ENCODE measurements around the gene SORT1. TPM values are rescaled to one million over a fixed set of nuclear protein-coding genes. Genes with fewer than 3 reads are reported as not detected.
A peak's percentile ranks its signal among the peaks of the same experiment; 100 is the strongest.

The SORT1 gene
- total and polyA plus RNA-seq, 4 donors = 30.1 to 78.6 (median 62.2) TPM

GRCh38 chr1:109282497-109282951, 115.2 kb downstream of the SORT1 start:
- H3K27me3 ChIP-seq (ENCODE audit: control insufficient read depth, insufficient read depth, low read length) = no peaks in the 10 kb centered on the region
- 3% methylated on average over 10 of the region's 10 CpGs for WGBS (ENCODE audit: insufficient coverage)
- H3K27ac ChIP-seq (ENCODE audit: low read depth, low read length) = peak overlapping the region; percentile 96
- peak overlapping the region; percentile 59 for H3K4me3 ChIP-seq (ENCODE audit: low read depth, low read length)
- H3K36me3 ChIP-seq (ENCODE audit: control insufficient read depth, insufficient read depth, low read length) = peaks cover 16% of the 10 kb centered on the region
- DNase-seq (ENCODE audit: low read depth in 4 of 6, low spot score in 6 of 6) = no peak
- H3K4me1 ChIP-seq (ENCODE audit: control insufficient read depth, insufficient read depth, low read length) = peaks cover 47% of the 10 kb centered on the region
- no peaks in the 10 kb centered on the region for H3K9me3 ChIP-seq (ENCODE audit: control insufficient read depth, insufficient read depth, low read length)

- Histone ChIP-seq H3K36me3 (ENCODE audit: control insufficient read depth, insufficient read depth, low read length) (peaks cover 16% of the 10 kb centered on the region), H3K9me3 (ENCODE audit: control insufficient read depth, insufficient read depth, low read length) (no peaks in the 10 kb centered on the region), H3K4me1 (ENCODE audit: control insufficient read depth, insufficient read depth, low read length) (peaks cover 52% of the 10 kb centered on the region), H3K4me3 (ENCODE audit: low read depth, low read length) (peak overlapping the region; percentile 59), H3K27ac (ENCODE audit: low read depth, low read length) (peak overlapping the region; percentile 96), H3K27me3 (ENCODE audit: control insufficient read depth, insufficient read depth, low read length) (no peaks in the 10 kb centered on the region)
- peak in 1 of 6 donors; percentile 27 for DNase-seq (ENCODE audit: low read depth in 4 of 6, low spot score in 6 of 6)
- 32% methylated on average over 21 of the region's 28 CpGs for WGBS (ENCODE audit: insufficient coverage)
These were observed 115.8 kb downstream of the SORT1 start for GRCh38 chr1:109281680-109282496.

GRCh38 chr1:109280862-109281261, 116.9 kb downstream of the SORT1 start:
- no peak for DNase-seq (ENCODE audit: low read depth in 4 of 6, low spot score in 6 of 6)
- WGBS (ENCODE audit: insufficient coverage) = 89% methylated on average over 3 of the region's 12 CpGs
- Histone ChIP-seq H3K36me3 (ENCODE audit: control insufficient read depth, insufficient read depth, low read length) (peaks cover 17% of the 10 kb centered on the region), H3K4me1 (ENCODE audit: control insufficient read depth, insufficient read depth, low read length) (peaks cover 53% of the 10 kb centered on the region), H3K9me3 (ENCODE audit: control insufficient read depth, insufficient read depth, low read length) (no peaks in the 10 kb centered on the region), H3K27me3 (ENCODE audit: control insufficient read depth, insufficient read depth, low read length) (no peaks in the 10 kb centered on the region), H3K4me3 (ENCODE audit: low read depth, low read length) (no peak overlapping the region), H3K27ac (ENCODE audit: low read depth, low read length) (no peak overlapping the region)

- H3K4me1 ChIP-seq (ENCODE audit: control insufficient read depth, insufficient read depth, low read length) = peaks cover 60% of the 10 kb centered on the region
- H3K27me3 ChIP-seq (ENCODE audit: control insufficient read depth, insufficient read depth, low read length) = no peaks in the 10 kb centered on the region
- no peak overlapping the region for H3K4me3 ChIP-seq (ENCODE audit: low read depth, low read length)
- H3K9me3 ChIP-seq (ENCODE audit: control insufficient read depth, insufficient read depth, low read length) = no peaks in the 10 kb centered on the region
- peaks cover 26% of the 10 kb centered on the region for H3K36me3 ChIP-seq (ENCODE audit: control insufficient read depth, insufficient read depth, low read length)
- WGBS (ENCODE audit: insufficient coverage) = 92% methylated on average over 4 of the region's 5 CpGs
- no peak for DNase-seq (ENCODE audit: low read depth in 4 of 6, low spot score in 6 of 6)
- no peak overlapping the region for H3K27ac ChIP-seq (ENCODE audit: low read depth, low read length)
These were observed 118.0 kb downstream of the SORT1 start for GRCh38 chr1:109279615-109280278.

GRCh38 chr1:109277434-109278204, 120.1 kb downstream of the SORT1 start:
- H3K27ac ChIP-seq (ENCODE audit: low read depth, low read length) = peak overlapping the region; percentile 54
- peaks cover 50% of the 10 kb centered on the region for H3K4me1 ChIP-seq (ENCODE audit: control insufficient read depth, insufficient read depth, low read length)
- H3K9me3 ChIP-seq (ENCODE audit: control insufficient read depth, insufficient read depth, low read length) = no peaks in the 10 kb centered on the region
- DNase-seq (ENCODE audit: low read depth in 4 of 6, low spot score in 6 of 6) = peak in 2 of 6 donors; percentile 83 to 88
- 50% methylated on average over 5 of the region's 7 CpGs for WGBS (ENCODE audit: insufficient coverage)
- H3K36me3 ChIP-seq (ENCODE audit: control insufficient read depth, insufficient read depth, low read length) = peaks cover 47% of the 10 kb centered on the region
- H3K27me3 ChIP-seq (ENCODE audit: control insufficient read depth, insufficient read depth, low read length) = no peaks in the 10 kb centered on the region
- no peak overlapping the region for H3K4me3 ChIP-seq (ENCODE audit: low read depth, low read length)

- DNase-seq (ENCODE audit: low read depth in 4 of 6, low spot score in 6 of 6) = no peak
- H3K27ac ChIP-seq (ENCODE audit: low read depth, low read length) = no peak overlapping the region
- no peaks in the 10 kb centered on the region for H3K9me3 ChIP-seq (ENCODE audit: control insufficient read depth, insufficient read depth, low read length)
- H3K36me3 ChIP-seq (ENCODE audit: control insufficient read depth, insufficient read depth, low read length) = peaks cover 62% of the 10 kb centered on the region
- no peak overlapping the region for H3K4me3 ChIP-seq (ENCODE audit: low read depth, low read length)
- peaks cover 35% of the 10 kb centered on the region for H3K4me1 ChIP-seq (ENCODE audit: control insufficient read depth, insufficient read depth, low read length)
- no peaks in the 10 kb centered on the region for H3K27me3 ChIP-seq (ENCODE audit: control insufficient read depth, insufficient read depth, low read length)
- 45% methylated on average over 8 of the region's 9 CpGs for WGBS (ENCODE audit: insufficient coverage)
These were observed 121.9 kb downstream of the SORT1 start for GRCh38 chr1:109275706-109276345.

- Histone ChIP-seq H3K4me3 (ENCODE audit: low read depth, low read length) (no peak overlapping the region), H3K4me1 (ENCODE audit: control insufficient read depth, insufficient read depth, low read length) (peaks cover 26% of the 10 kb centered on the region), H3K27ac (ENCODE audit: low read depth, low read length) (no peak overlapping the region), H3K9me3 (ENCODE audit: control insufficient read depth, insufficient read depth, low read length) (no peaks in the 10 kb centered on the region), H3K36me3 (ENCODE audit: control insufficient read depth, insufficient read depth, low read length) (peaks cover 65% of the 10 kb centered on the region), H3K27me3 (ENCODE audit: control insufficient read depth, insufficient read depth, low read length) (no peaks in the 10 kb centered on the region)
- WGBS (ENCODE audit: insufficient coverage) = 69% methylated on average over 11 of the region's 24 CpGs
- no peak for DNase-seq (ENCODE audit: low read depth in 4 of 6, low spot score in 6 of 6)
These were observed 122.9 kb downstream of the SORT1 start for GRCh38 chr1:109274533-109275476.

- Histone ChIP-seq H3K36me3 (ENCODE audit: control insufficient read depth, insufficient read depth, low read length) (peaks cover 70% of the 10 kb centered on the region), H3K4me1 (ENCODE audit: control insufficient read depth, insufficient read depth, low read length) (peaks cover 26% of the 10 kb centered on the region), H3K27ac (ENCODE audit: low read depth, low read length) (no peak overlapping the region), H3K27me3 (ENCODE audit: control insufficient read depth, insufficient read depth, low read length) (no peaks in the 10 kb centered on the region), H3K4me3 (ENCODE audit: low read depth, low read length) (no peak overlapping the region), H3K9me3 (ENCODE audit: control insufficient read depth, insufficient read depth, low read length) (no peaks in the 10 kb centered on the region)
- WGBS (ENCODE audit: insufficient coverage) = 75% methylated on average over 29 of the region's 30 CpGs
- DNase-seq (ENCODE audit: low read depth in 4 of 6, low spot score in 6 of 6) = no peak
These were observed 124.0 kb downstream of the SORT1 start for GRCh38 chr1:109273570-109274288.
